Stimulated activated CD4-positive, alpha-beta T cell treated with anti-CD3 and anti-CD28 coated beads, Interleukin-15, amount 100 ng/mL, for 48 hours (primary cell): ENCODE data around the gene AQP3.
A peak's percentile ranks its signal among the peaks of the same experiment; 100 is the strongest.
"Not testable (repeated sequence)": the region's sequence is repeated elsewhere in the genome, so short reads cannot be mapped to it uniquely, and the experiment has no call there.

Source experiments
- DNase-seq, 2 donors: peaks; one replicate each; pipeline ENCODE4 v3.0.0-alpha.2; 2020; ENCODE audit warnings: low read depth in 2 of 2

AQP3 gene

GRCh38 chr9:33446946-33447798 is at the start of gene AQP3:
AQP3 (minus strand) TSS chr9:33447593; CDS start chr9:33447530, 63 bp downstream.
- DNase-seq, result peak in 1 of 2 donors; percentile 58

DNA sequence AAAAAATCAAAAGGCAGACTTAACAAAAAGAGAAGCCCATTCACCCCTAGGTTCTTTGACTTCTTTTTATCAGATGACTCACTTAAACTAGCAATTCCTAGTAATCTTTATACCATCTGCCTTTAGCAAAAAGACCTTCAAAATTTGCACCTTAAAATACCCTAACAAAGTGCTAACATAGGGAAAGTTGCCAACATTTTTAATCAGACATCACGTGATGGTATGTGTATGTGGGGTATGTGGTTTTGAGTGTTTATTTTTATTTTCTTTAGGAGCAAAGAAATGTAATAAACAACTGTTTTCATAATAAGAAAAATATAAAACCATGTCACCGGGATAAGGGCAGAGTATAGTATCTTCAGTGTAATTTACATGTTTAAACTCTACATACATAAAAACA is 46.4 kb upstream of the AQP3 start:
- not testable (repeated sequence) for DNase-seq

- no peak for DNase-seq
Measured at GRCh38 chr9:33489066-33489465, 41.7 kb upstream of the AQP3 start.

DNA sequence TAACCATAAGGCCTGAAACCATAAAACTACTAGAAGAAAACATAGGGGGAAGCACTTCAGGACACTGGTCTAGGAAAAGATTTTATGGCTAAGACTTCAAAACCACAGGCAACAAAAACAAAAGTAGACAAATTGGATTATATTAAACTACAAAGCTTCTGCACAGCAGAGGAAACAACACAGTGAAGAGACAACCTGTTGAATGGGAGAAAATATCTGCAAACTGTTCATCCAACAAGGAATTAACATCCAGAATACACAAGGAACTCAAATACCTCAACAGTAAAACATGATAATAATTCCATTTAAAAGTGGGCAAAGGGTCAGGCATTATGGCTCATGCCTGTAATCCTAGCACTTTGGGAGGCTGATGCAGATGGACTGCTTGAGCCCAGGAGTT is 37.9 kb upstream of the AQP3 start:
- not testable (repeated sequence) for DNase-seq

DNA sequence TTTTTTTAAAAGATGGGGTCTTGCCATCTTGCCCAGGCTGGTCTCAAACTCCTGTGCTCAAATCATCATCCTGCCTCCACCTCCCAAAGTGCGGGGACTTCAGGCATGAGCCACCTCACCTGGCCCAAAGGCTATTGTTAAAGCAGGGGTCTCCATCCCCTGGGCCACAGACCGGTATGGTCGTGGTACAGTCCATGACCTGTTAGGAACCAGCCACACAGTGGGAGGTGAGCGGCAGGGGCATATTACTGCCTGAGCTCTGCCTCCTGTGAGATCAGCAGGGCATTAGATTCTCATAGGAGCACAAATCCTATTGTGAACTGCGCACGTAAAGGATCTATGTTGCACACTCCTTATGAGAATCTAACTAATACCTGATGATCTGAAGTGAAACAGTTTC is 33.6 kb upstream of the AQP3 start:
- DNase-seq, result no peak

DNA sequence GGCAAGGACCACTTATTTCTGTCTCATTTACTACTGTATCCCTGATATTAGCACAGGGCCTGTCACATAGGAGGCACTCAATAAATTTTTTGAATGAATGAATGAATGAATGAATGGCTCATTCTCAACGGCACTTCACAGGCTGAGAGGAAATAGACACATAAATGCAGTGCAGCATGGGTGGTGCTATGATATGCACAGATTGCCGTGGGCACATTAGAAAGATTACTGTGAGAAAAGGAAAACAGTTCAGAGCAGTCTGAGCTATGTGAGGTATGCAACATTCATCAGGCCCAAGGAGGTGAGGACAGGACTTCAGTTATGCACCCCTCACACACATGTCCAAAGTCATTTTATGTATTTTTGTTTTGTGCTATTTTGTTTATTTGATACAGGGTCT is 32.7 kb upstream of the AQP3 start:
- DNase-seq, result no peak

DNA sequence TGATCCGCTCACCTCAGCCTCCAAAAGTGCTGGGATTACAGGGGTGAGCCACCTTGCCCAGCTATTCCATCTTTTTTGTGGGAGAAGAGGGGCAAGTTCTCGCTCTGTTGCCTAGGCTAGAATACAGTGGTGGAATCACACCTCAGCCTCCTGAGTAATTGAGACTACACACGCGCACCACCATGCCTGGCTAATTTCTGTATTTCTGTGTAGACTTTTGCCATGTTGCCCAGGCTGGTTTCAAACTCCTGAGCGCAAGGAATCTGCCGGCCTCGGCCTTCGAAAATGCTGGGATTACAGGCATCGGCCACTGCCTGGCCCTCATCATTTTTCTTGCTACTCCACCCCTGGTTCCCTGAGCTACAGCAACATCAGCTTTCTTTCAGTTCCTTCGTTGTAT is 29.1 kb upstream of the AQP3 start:
- no peak for DNase-seq

DNA sequence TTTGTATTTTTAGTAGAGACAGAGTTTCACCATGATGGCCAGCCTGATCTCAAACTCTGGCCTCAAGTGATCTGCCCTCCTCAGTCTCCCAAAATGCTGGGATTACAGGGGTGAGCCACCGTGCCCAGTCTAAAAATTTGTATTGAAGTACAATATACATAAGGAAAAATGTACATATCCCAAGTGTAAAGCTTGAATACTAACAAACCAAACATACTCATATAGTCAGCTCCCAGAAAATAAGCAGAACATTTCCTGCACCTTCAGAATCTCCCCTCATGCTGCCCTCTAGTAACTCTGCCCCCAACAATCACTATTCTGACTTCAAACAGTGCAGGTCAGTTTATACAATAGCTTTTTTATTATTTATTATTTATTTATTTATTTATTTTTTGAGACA is 28.0 kb upstream of the AQP3 start:
- no peak for DNase-seq

DNA sequence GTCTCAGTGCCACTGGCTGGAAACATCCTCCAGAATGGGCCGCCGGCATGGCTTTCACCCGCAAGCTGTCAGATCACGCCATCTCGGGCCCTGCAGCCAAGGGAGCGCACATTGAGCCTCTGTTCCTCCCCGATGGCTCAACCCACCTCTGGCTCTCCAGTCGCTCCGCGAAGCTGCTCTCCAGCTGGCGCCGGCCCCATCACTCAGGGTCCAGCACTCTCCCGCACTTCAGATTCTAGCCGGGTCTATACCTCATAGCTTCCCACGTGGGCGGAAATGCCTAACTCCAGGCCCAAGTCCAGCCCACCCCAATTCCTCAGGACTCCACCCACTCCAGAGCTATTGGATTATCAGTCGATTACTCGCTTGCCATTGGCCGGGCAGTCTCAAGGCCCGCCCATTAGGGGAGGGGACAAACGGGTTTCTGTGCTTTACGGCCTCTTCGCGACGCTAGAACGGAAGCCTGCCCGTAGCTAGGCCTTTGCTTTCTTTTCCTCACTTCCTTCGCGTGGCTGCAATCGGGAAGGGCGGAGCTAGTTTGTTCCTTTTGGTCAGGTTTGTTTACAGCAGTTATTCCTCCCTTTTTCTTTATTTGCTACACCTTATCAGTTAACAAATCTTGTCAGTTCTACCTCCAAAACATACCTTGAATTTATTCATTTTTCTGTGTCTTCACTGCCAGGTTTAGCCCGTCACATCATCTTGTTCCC is 26.4 kb upstream of the AQP3 start, which contains the start of gene NOL6:
Gene NOL6, minus strand, starts transcription at position 282 of the 710 bp plus-strand sequence. Its CDS starts 82 bp downstream, at position 200.
- peak; percentile 95 to 97 for DNase-seq

DNA sequence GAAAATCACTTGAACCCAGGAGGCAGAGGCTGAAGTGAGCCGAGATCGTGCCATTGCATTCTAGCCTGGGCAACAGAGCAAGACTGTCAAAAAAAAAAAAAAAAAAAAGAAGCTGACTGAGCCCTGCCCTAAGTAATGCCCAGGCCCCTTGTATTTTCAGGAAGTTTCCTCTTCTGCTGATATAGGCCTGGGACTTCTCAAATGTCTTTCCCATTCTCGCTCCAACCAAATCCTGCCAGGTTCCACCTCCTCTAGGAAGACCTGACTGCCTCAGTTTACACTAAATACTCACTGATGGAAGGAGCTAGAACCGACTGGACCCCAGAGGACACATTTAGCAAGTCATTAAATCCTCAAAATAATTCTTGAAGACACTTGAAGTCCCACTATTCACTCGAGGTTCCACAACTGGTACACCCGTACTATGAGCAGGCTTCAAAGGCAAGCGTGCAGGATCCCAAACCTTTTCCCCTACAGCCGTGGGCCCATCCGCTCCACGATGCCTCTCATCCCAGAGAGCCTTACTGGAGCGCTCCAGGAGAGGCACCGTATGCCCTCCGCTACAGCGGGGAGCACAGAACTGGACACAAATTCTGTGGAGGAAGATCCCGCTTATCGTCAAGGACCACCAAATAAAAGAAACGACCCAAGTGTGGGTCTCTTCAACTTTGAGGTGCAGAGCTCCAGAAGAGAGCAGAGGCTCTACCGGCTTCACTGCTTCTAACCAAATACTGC is 25.7 kb upstream of the AQP3 start:
- DNase-seq, result no peak

GRCh38 chr9:33472171-33472880 is 24.9 kb upstream of the AQP3 start:
- DNase-seq, result no peak

DNA sequence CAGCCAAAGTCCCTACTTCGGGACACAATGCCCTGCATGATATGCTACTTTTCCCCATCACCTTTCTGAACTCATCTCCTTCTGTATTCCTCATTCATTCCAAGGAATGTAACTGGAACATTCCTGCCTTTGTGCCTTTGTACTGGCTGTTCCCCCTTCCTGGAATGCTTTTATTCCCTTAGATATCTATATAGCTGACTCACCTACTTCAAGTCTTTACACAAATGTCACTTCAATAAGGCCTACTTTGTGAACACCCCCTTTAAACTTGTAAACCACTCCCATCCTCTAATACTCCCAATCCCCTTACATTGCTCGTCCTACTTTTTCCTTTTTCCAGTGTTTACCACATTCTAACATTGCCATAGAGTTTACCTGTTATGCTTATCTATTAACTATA is 24.0 kb upstream of the AQP3 start:
- DNase-seq, result no peak

GRCh38 chr9:33469891-33470290 is 22.5 kb upstream of the AQP3 start:
- DNase-seq, result no peak

DNA sequence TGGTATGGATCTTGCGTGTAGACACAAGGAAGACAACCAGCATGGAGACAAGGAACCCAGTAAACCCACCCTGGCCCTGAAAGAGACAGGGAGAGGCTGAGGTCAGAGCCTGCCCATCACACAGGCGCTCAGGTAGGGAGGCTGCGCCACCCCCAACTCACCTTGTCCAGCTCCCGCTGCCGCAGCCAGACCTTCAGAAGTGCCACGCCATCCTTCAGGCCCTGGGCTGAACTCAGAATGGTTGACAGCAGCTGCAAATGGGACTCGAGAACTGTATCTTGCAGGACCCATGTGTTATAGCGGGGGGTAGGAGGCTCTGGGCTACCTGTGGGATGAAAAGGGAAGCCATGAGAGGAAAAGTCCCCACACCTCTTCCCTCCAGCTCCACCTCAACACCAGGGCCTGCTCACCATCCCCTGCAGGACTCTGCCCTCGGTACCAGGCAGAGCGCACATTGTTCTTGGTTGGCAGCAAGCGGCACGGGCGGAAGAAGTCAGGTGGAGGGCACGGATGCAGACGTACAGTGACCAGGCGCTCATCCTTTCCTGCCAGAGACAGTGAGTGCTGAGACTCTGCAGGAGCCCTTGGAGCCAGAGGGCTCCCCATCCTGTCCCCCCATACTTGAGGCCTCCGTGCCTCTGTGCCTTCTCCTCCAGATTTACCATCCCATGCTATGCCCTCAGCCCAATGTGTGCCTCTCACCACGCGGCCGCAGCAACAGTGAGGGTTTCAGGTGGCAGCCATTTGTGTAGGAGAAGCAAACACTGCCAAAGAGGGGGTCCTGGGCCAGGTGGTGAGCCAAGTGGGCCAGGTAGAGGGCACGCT is 21.6 kb upstream of the AQP3 start:
- DNase-seq, result no peak

DNA sequence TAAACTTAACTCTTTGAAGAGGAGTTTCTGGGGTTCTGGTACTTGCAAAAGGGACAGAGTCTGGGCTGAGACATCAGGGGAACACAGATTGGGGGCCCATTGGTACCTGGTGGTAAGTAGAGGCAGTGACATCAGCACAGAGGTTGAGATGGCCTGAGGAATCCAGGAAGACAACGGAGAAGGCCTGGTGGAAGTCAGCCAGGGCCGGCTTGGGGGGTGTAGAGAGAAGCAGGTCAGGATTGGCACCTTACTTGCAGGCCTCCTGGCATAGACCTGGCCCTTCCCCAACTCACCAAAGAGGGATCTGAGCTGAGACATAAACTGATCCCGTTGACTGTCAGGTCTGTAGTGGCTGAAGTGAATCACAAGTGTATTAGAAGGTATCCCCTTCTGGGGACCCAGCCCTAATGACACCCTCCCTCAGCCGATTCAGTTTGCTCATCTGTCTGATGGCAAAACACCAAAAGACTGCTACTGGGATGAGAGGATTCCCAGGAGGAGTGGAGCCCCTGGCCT is 20.9 kb upstream of the AQP3 start:
- no peak for DNase-seq

GRCh38 chr9:33467526-33467925 is 20.1 kb upstream of the AQP3 start:
- DNase-seq, result no peak

- peak in 1 of 2 donors; percentile 67 for DNase-seq
Measured at GRCh38 chr9:33466565-33467495, 19.4 kb upstream of the AQP3 start.

DNA sequence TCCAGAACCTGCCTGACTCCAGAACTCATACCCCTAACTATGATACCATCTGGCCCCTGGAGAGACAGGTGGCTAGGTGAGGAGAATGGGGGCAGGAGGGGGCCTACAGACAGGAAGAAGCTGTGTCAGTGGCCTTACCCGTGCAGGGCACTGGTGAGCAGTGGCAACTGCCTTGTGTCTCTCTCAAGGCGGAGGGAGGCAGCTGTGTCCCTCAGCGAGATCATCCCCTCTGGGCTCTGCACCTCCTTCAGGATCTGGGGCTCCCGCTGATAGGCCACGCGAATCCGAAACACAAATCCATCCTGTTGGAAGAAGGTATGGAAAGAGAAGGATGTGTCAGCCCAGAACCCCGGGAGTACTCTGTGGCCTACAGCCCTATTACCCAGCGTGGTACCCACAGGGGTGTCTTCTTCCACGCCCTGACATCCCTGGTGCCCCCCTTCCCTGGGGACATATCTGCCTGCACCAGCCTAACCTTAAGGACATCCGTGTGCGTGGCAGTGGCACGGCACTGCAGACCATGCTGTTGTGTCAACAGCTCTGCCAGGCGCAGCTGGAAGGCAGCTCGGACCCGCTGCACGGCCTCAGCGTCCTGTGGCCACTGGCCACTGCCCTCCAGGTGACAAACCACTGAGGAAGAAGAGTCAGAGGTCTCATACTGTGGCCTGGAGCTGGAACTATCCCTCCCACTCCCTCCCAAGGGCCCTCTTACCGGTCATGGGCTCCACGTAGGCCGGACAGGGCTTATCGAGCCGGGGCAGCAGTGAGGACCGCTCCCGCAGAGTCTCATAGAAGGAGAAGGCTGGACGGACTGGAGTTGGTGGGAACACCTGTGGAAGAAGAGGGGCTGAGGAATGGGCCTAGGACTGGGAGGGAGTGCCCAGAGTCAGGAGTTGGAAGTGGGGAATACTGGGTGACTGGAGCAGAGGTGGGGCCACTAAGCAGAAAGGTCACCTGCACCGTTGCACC is 18.5 kb upstream of the AQP3 start:
- DNase-seq, result no peak
